Activated CD4-positive, alpha-beta memory T cell treated with anti-CD3 and anti-CD28 coated beads, Interleukin-2, amount 10 ng/mL, durations not matched to agents 7 days and 5 days (primary cell): ENCODE data around the gene FAM171A2. TPM values are rescaled to one million over a fixed set of nuclear protein-coding genes. Genes with fewer than 3 reads are reported as not detected.
A peak's percentile ranks its signal among the peaks of the same experiment; 100 is the strongest.
"Not testable (repeated sequence)": the region's sequence is repeated elsewhere in the genome, so short reads cannot be mapped to it uniquely, and the experiment has no call there.

ENCODE experiments used
- CTCF ChIA-PET: fragments of 350-600 bp; sonication (Branson Sonifier 250); formaldehyde crosslinking; loops from one replicate; lab custom pipeline; 2021; ENCODE audit warnings: antibody characterized with exemption, inconsistent platforms; lab: Charles Lee
- POLR2A ChIA-PET: fragments of 350-600 bp; sonication (Branson Sonifier 250); formaldehyde crosslinking; loops from one replicate; lab custom pipeline; 2021; ENCODE audit warnings: antibody characterized with exemption; lab: Charles Lee
- DNase-seq: peaks from one replicate; pipeline ENCODE4 v3.0.0-alpha.2; 2020
- H3K27ac Mint-ChIP-seq: one replicate; pipeline ENCODE4 v1.8.0; 2021; ENCODE audit warnings: mild to moderate bottlenecking, mixed read lengths
- H3K27me3 Mint-ChIP-seq: one replicate; pipeline ENCODE4 v1.8.0; 2021; ENCODE audit warnings: mixed read lengths
- H3K36me3 Mint-ChIP-seq: one replicate; pipeline ENCODE4 v1.8.0; 2021; ENCODE audit warnings: low read depth, mixed read lengths
- H3K4me1 Mint-ChIP-seq: one replicate; pipeline ENCODE4 v1.8.0; 2021; ENCODE audit warnings: mixed read lengths
- H3K4me3 Mint-ChIP-seq: one replicate; pipeline ENCODE4 v1.8.0; 2021; ENCODE audit warnings: mild to moderate bottlenecking, mixed read lengths
- H3K9me3 Mint-ChIP-seq: one replicate; pipeline ENCODE4 v1.8.0; 2021; ENCODE audit warnings: mixed read lengths
- total RNA-seq, 2 experiments: library from RNA; stranded (reverse); gene quantifications; one replicate each; pipeline ENCODE4 v1.2.3, GENCODE V29; 2021

The FAM171A2 gene
- total RNA-seq, 2 experiments from 2014 or later: 0.10 TPM; not detected in 1

DNA sequence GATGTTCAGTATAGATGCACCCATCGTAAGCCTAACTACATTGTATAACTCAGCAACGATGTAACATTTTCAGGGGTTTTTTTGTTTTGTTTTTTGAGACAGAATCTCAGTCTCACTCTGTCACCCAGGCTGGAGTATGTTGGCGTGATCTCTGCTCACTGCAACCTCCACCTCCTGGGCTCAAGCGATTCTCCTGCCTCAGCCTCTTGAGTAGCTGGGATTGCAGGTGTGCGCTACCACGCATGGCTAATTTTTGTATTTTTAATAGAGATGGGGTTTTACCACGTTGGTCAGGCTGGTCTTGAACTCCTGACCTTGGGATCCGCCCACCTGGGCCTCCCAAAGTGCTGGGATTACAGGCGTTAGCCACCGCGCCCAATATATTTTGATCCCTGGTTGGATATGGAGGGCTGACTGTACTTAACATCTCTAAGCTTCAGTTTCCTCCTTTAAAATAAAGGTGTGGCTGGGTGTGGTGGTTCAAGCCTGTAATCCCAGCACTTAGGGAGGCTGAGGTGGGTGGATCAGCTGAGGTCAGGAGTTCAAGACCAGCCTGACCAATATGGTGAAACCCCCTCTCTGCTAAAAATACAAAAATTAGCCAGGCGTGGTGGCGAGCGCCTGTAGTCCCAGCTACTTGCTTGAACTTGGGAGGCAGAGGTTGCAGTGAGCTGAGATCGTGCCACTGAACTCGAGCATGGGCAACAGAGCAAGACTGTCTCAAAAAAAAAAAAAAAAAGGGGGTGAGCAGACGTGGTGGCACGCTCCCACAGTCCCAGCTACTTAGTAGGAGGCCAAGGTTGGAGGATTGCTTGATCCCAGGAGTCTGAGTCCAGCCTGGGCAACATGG lies 16.2 kb downstream of the FAM171A2 start:
- H3K4me1 Mint-ChIP-seq: peaks cover 30% of the 10 kb centered on the region
- not testable (repeated sequence) for H3K36me3 Mint-ChIP-seq, H3K27ac Mint-ChIP-seq, H3K27me3 Mint-ChIP-seq, H3K9me3 Mint-ChIP-seq, H3K4me3 Mint-ChIP-seq, DNase-seq
- POLR2A ChIA-PET: interaction anchor here (0.7 to 1.0 kb wide), 3 partner anchors 127 to 137 kb away, joined by 3 to 6 read pairs (median 3); no protein-coding TSS in a partner anchor
- CTCF ChIA-PET: interaction anchor here (1.0 to 2.4 kb wide), 3 partner anchors 11 to 138 kb away, joined by 3 to 6 read pairs (median 6); no protein-coding TSS in a partner anchor

DNA sequence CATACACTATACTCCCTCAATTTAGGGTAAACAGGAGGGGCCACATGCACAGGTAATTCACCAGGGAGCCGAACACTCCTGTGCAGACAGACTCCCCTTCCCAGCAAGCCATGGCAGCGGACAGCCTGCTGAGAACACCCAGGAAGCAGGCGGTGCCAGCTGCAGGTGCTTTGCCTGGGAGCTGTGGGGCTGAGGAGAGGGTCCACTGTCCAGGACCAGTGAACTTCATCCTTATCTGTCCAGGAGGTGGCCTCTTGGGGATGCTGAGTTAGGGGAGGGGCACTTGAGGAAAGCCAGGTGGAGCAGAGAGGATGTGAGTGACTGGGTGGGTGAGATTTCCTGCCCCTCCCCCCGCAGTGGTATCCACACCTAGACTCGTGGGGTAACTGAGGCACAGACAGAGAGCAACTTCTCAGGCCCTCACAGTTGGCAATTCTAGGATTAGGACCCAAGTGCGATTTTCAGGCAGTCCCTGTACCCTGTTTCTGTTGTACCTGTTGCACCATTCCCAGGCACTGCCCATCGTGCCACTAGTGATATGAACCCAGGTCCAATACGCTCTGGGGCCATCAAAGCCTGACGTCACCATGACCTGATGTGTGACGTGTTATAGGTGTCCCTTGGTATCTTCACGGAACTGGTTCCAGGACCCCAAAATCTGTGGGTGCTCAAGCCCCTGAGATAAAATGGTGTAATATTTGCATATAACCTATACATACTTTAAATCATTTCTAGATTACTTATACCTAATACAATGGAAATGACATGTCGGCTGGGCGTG lies 17.4 kb downstream of the FAM171A2 start:
- ChIA-PET POLR2A (interaction anchor here (1.0 to 1.7 kb wide), 10 partner anchors 9 to 160 kb away, joined by 3 to 9 read pairs (median 4); partner anchors contain the start of genes TMUB2 and UBTF), CTCF (interaction anchor here (0.6 to 2.9 kb wide), 18 partner anchors 9 to 177 kb away, joined by 3 to 18 read pairs (median 4); partner anchors contain the start of genes FAM171A2 and TMUB2)
- H3K4me3 Mint-ChIP-seq: peak overlapping the region; percentile 84
- peaks cover 30% of the 10 kb centered on the region for H3K4me1 Mint-ChIP-seq
- H3K36me3 Mint-ChIP-seq: no peaks in the 10 kb centered on the region
- H3K27me3 Mint-ChIP-seq: peaks cover 9% of the 10 kb centered on the region
- peak overlapping the region; percentile 44 for H3K27ac Mint-ChIP-seq
- no peak for DNase-seq
- H3K9me3 Mint-ChIP-seq: no peaks in the 10 kb centered on the region

DNA sequence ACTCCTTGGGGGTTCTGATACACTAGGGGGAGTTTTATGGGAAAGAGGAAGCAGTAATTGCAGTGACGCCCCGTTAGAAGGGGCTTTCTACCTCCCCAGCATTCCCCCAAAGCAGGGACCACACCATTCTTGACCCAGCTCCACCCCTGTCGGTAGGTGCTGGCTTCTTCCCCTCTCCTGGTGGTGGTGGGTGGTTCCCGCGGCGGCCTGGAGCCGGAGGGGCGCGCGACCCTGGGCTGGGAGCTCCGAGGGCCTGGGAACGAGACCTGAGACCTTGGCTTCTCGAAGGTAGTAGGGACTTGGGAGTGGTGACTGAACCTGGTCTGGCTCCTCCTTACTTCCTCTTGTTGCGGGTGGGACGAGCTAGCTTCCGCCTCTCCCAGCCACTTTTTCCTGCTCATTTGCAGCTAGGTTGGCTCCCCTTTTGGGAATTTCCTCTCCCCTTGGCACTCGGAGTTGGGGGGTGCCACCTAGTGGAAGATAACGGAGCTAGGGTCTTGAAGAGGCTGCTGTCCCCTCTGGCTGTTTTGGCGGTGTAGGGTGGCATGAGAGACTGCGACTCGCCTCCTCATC lies 18.1 kb downstream of the FAM171A2 start:
- Mint-ChIP-seq H3K27ac (peak overlapping the region; percentile 44), H3K9me3 (no peaks in the 10 kb centered on the region), H3K27me3 (peaks cover 12% of the 10 kb centered on the region), H3K36me3 (no peaks in the 10 kb centered on the region), H3K4me1 (peaks cover 30% of the 10 kb centered on the region), H3K4me3 (peak overlapping the region; percentile 84)
- ChIA-PET POLR2A (interaction anchor here (0.7 to 1.7 kb wide), 11 partner anchors 10 to 160 kb away, joined by 3 to 9 read pairs (median 4); partner anchors contain the start of genes TMUB2 and UBTF), CTCF (interaction anchor here (0.6 to 2.9 kb wide), 21 partner anchors 9 to 178 kb away, joined by 3 to 18 read pairs (median 4); partner anchors contain the start of genes FAM171A2 and TMUB2)
- DNase-seq: no peak

DNA sequence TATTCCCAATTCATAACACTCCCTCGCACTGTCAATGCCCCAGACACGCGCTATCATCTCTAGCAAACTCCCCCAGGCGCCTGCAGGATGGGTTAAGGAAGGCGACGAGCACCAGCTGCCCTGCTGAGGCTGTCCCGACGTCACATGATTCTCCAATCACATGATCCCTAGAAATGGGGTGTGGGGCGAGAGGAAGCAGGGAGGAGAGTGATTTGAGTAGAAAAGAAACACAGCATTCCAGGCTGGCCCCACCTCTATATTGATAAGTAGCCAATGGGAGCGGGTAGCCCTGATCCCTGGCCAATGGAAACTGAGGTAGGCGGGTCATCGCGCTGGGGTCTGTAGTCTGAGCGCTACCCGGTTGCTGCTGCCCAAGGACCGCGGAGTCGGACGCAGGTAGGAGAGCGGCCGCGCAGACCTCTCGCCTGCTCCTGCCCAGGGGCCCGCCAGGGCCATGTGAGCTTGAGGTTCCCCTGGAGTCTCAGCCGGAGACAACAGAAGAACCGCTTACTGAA lies 18.7 kb downstream of the FAM171A2 start, which contains the start of gene GRN:
TSS of gene GRN (plus strand) at position 364 of the 515 bp plus-strand sequence. CDS start 3,863 bp downstream, outside the sequence.
- Mint-ChIP-seq H3K4me1 (peaks cover 30% of the 10 kb centered on the region), H3K36me3 (no peaks in the 10 kb centered on the region), H3K9me3 (no peaks in the 10 kb centered on the region), H3K27ac (peak within 1 kb of the TSS; percentile 44), H3K4me3 (peak within 1 kb of the TSS; percentile 84), H3K27me3 (peaks cover 12% of the 10 kb centered on the region)
- DNase-seq: peak; percentile 89
- ChIA-PET POLR2A (interaction anchor here (0.7 to 1.7 kb wide), 11 partner anchors 10 to 159 kb away, joined by 3 to 9 read pairs (median 4); partner anchors contain the start of genes TMUB2 and UBTF), CTCF (interaction anchor here (0.9 to 2.9 kb wide), 19 partner anchors 9 to 178 kb away, joined by 3 to 18 read pairs (median 4); partner anchors contain the start of genes FAM171A2 and TMUB2)

DNA sequence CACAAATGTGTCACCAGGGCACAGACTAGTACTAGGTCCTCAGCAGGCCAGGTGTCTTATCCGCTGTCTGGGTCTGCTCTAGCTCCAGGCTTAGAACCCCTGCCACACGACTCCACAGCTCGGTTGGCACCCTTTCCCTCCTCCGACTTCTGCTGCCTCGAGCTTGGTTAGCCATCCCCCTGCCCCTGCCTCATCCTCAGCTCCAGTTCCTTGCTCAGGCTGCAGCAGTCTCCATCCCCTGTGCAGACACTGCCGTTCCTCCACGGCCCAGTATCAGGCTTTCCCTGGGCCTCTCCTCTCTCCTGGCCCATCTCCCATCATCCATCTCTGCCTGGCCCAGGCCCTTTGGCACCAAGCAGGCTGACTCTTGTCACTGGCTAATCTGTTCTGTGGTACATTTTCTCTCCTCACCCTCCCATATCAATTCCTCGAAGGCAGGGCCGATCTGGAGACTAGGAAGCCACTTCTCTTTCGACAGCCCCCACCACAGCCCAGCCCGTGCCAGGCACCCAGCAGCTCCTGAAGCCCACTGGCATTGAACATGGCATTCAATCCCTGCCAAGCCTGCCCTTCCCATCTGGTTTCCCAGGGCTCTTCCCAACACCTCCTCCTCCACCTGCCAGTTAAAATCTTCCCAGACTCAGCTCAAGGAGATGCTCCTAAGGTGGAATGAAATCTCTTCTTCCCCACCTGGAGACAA lies 20.0 kb downstream of the FAM171A2 start:
- H3K27ac Mint-ChIP-seq: no peak overlapping the region
- peaks cover 12% of the 10 kb centered on the region for H3K27me3 Mint-ChIP-seq
- no peaks in the 10 kb centered on the region for H3K9me3 Mint-ChIP-seq
- no peak for DNase-seq
- no peaks in the 10 kb centered on the region for H3K36me3 Mint-ChIP-seq
- POLR2A ChIA-PET: interaction anchor here (1.0 to 1.4 kb wide), 3 partner anchors 10 to 124 kb away, joined by 3 read pairs; partner anchors contain the start of gene UBTF
- peaks cover 29% of the 10 kb centered on the region for H3K4me1 Mint-ChIP-seq
- no peak overlapping the region for H3K4me3 Mint-ChIP-seq
- CTCF ChIA-PET: interaction anchor here (0.8 to 2.9 kb wide), 4 partner anchors 11 to 133 kb away, joined by 3 to 14 read pairs (median 4); no protein-coding TSS in a partner anchor

DNA sequence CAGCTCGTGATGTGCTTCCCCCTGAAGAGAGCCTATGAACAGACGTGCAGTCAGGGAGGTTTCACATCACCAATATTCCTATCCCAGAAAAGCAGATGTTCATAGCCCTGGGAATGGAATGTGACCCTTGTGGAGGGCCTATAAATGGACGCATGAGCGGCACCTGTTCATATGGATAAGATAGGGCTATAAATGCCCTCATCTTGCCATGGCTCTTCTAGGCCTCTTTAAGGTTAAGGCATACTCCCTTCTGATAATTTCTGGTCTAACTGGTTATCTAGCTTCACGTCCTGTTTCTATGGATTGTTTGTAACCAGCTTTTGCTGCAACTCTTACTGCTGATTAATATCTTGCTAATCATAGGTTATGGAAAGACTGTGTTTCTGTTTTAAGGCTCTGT lies 23.1 kb downstream of the FAM171A2 start:
- Mint-ChIP-seq H3K27me3 (peaks cover 14% of the 10 kb centered on the region), H3K4me1 (peaks cover 12% of the 10 kb centered on the region)
- H3K9me3 Mint-ChIP-seq, H3K36me3 Mint-ChIP-seq, H3K4me3 Mint-ChIP-seq, DNase-seq, POLR2A ChIA-PET, H3K27ac Mint-ChIP-seq: not testable (repeated sequence)
- CTCF ChIA-PET: interaction anchor here (1.0 to 3.1 kb wide), 2 partner anchors 9 to 130 kb away, joined by 3 to 8 read pairs; no protein-coding TSS in a partner anchor

DNA sequence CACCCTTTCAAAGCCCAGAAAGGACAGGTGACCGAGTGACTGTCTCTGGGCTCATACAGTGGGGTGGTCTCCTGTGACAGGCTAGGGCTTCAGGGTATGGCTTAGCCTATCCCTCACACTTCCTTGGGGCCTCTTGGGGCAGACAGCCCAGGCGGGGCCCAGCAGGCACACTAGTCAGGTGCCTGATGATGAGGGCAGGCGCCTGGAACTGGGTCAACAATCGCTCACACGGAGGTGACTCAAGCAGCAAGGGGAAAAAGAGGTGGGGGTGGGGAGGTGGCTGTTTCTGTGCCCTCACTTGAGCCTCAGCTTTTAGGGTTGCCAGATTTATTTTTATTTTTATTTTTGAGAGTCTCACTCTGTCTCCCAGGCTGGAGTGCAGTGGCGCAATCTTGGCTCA lies 25.0 kb downstream of the FAM171A2 start:
- H3K4me3 Mint-ChIP-seq: no peak overlapping the region
- DNase-seq: no peak
- CTCF ChIA-PET: interaction anchor here (1.2 to 3.1 kb wide), 2 partner anchors 13 to 128 kb away, joined by 3 to 8 read pairs; no protein-coding TSS in a partner anchor
- no peaks in the 10 kb centered on the region for H3K9me3 Mint-ChIP-seq
- POLR2A ChIA-PET: interaction anchor here (1.1 kb wide), 1 partner anchor 14 kb away, joined by 3 read pairs; the partner anchor contains the start of gene SLC25A39
- H3K27ac Mint-ChIP-seq: no peak overlapping the region
- peaks cover 4% of the 10 kb centered on the region for H3K4me1 Mint-ChIP-seq
- H3K36me3 Mint-ChIP-seq: no peaks in the 10 kb centered on the region
- peaks cover 12% of the 10 kb centered on the region for H3K27me3 Mint-ChIP-seq

DNA sequence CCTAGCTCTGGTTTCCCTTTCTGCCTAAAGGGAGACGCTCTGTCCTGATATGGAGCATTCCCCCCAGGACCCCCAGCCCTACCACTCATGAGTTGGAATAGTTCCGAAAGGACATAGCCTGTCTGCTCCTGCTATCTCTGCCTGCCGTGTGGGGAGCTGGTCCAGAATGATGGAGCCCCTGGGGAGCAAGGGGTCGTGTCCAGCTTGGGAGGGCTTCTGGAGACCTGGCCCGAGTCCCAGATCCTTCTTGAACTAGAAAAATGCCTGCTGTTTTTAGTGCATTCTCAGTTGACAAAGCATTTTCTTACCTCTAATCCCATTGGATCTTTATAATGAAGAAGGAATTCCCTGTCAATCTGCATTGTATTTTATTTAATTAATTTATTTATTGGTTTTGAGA lies 27.7 kb downstream of the FAM171A2 start:
- Mint-ChIP-seq H3K9me3 (no peaks in the 10 kb centered on the region), H3K27me3 (peaks cover 3% of the 10 kb centered on the region), H3K4me1 (peaks cover 10% of the 10 kb centered on the region), H3K27ac (no peak overlapping the region), H3K4me3 (no peak overlapping the region), H3K36me3 (no peaks in the 10 kb centered on the region)
- CTCF ChIA-PET: interaction anchor here (0.9 to 8.1 kb wide), 6 partner anchors 9 to 126 kb away, joined by 3 to 65 read pairs (median 6); partner anchors contain the start of genes FAM171A2 and GRN
- POLR2A ChIA-PET: interaction anchor here (1.5 kb wide), 1 partner anchor 10 kb away, joined by 4 read pairs; the partner anchor contains the start of gene GRN
- DNase-seq: no peak

DNA sequence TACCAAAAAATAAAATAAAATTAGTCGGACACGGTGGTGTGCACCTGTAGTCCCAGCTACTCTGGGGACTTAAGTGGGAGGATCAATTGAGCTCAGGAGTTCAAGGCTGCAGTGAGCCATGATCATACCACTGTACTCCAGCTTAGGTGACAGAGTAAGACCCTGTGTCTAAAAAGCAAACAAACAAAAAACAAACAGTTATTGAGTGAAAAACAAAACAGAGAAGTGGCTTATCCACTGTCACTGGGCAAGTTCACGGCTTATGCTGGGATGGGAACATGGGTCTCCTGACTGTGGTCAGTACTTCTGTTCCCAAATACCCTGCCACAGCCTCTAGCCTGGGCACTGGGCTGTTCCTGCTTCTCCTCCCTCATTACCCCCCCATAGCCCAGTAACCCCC lies 28.1 kb downstream of the FAM171A2 start:
- DNase-seq: no peak
- Mint-ChIP-seq H3K4me3 (no peak overlapping the region), H3K27ac (no peak overlapping the region), H3K4me1 (peaks cover 10% of the 10 kb centered on the region), H3K36me3 (no peaks in the 10 kb centered on the region), H3K9me3 (no peaks in the 10 kb centered on the region), H3K27me3 (peaks cover 2% of the 10 kb centered on the region)
- ChIA-PET POLR2A (interaction anchor here (1.2 to 1.5 kb wide), 2 partner anchors 10 to 19 kb away, joined by 3 to 4 read pairs; partner anchors contain the start of gene GRN), CTCF (interaction anchor here (0.6 to 8.1 kb wide), 7 partner anchors 9 to 231 kb away, joined by 3 to 65 read pairs (median 4); partner anchors contain the start of genes FAM171A2 and GRN)

DNA sequence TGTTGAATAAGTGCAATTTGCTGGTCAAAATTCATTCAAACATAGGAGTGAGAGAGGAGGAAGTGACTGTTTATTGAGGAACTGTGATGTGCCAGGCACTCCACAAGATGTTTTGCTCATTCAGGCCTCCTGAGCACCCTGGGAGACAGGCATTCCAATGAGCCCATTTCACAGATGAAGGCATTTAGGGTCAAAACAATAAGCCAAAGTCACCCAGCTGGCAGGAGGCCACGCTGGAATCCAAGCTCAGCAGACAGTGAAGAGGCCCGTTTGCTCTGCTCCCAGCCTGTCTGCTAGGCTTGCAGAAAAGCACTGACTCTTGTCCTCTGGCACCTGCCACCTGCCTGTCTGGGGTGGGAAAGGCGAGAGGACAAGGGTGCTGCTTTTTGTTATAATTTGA lies 28.9 kb downstream of the FAM171A2 start:
- H3K27ac Mint-ChIP-seq: no peak overlapping the region
- peaks cover 2% of the 10 kb centered on the region for H3K27me3 Mint-ChIP-seq
- H3K4me1 Mint-ChIP-seq: peaks cover 10% of the 10 kb centered on the region
- DNase-seq: no peak
- POLR2A ChIA-PET: interaction anchor here (1.1 to 1.5 kb wide), 3 partner anchors 11 to 148 kb away, joined by 3 to 4 read pairs (median 3); partner anchors contain the start of genes GRN and TMUB2
- H3K4me3 Mint-ChIP-seq: no peak overlapping the region
- no peaks in the 10 kb centered on the region for H3K36me3 Mint-ChIP-seq
- no peaks in the 10 kb centered on the region for H3K9me3 Mint-ChIP-seq
- CTCF ChIA-PET: interaction anchor here (0.6 to 8.1 kb wide), 6 partner anchors 8 to 232 kb away, joined by 3 to 65 read pairs (median 6); partner anchors contain the start of gene FAM171A2
